GM19025 (cell line): ENCODE measurements around the gene OPRD1.
A peak's percentile ranks its signal among the peaks of the same experiment; 100 is the strongest.

Experiments used
- ATAC-seq: cut with Tn5 transposase; IDR thresholded peaks from one replicate; pipeline ENCODE4 v1.9.1; 2021; ENCODE audit warnings: mild to moderate bottlenecking, low read depth, moderate library complexity; ENCODE audit not compliant: unreplicated experiment

OPRD1 gene

DNA sequence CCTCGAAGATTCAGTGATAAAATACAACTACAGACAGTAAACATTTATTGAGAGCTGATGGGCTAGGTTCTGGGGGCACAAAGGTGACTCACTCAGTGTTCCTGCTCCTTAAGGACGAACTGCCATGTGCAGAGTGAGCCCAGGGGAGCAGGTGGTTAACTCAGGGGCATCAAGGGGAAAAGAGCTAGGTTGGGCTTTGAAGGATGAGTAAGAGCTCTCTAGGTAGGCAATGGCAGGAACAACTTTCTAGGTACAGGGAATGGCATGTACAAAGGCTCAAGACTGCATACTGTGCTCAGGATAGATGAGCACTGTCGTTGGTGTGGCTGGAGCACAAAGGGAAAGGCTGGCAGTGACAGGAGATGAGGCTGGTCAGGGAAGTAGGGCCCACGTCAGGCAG is 85.8 kb downstream of the OPRD1 start:
- ATAC-seq, result no peak

- ATAC-seq, result no peak
These were observed 86.5 kb downstream of the OPRD1 start for GRCh38 chr1:28898405-28898881.

DNA sequence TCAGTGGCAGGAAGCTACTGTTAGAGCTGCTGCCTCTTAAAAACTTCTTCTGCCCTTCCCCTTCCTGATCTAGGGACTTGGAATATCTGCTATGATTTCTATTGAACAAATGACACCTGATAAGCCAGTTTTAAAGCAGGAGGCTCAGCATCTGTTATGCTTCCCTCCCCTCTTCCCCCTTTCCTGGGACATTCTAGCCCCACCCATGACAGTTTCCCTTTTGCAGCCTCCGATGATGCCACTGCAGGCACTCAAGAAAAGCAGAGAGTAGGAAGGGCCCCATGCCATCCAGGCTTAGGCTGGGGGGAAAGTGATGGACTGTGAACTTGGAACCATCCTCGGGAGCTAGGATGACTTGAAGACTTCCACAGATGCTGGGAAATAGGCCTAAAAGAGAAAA is 87.3 kb downstream of the OPRD1 start:
- no peak for ATAC-seq

- no peak for ATAC-seq
These were observed 88.6 kb downstream of the OPRD1 start for GRCh38 chr1:28900562-28900961.

GRCh38 chr1:28902738-28903137 is 90.8 kb downstream of the OPRD1 start:
- no peak for ATAC-seq

DNA sequence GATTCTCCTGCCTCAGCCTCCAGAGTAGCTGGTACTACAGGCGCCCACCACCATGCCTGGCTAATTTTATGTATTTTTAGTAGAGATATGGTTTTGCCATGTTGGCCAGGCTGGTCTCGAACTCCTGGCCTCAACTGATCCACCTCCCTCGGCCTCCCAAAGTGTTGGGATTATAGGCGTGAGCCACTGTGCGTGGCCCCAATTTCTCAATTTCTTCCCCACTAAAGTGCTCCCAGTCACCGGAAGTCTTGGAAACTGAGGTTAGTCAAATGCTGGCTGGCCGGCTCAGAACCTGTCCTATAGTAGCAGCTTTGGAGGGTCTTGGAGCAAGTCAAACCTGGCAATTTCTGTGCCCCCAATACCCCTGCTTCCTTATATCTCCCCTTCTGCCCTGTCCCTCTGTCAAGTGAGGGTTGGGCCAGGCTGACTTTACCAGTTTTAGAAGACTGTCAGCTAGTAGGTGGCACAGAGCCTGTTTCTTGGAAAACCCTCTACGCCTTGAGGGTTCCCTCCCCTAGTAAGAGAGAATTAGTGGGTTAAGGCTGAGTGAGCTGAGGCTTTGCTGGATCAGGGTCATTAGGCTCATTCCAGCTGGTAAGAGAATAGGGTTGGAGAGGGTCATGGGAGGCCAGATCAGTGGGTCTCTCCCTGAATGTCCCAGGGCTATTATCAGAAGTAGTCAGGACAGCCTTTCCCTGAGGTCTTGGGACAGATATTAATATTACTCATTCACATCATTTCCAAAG is 94.1 kb downstream of the OPRD1 start:
- ATAC-seq, result no peak

GRCh38 chr1:28909198-28909597 is 97.2 kb downstream of the OPRD1 start:
- no peak for ATAC-seq

GRCh38 chr1:28910379-28911115 is 98.6 kb downstream of the OPRD1 start:
- no peak for ATAC-seq

DNA sequence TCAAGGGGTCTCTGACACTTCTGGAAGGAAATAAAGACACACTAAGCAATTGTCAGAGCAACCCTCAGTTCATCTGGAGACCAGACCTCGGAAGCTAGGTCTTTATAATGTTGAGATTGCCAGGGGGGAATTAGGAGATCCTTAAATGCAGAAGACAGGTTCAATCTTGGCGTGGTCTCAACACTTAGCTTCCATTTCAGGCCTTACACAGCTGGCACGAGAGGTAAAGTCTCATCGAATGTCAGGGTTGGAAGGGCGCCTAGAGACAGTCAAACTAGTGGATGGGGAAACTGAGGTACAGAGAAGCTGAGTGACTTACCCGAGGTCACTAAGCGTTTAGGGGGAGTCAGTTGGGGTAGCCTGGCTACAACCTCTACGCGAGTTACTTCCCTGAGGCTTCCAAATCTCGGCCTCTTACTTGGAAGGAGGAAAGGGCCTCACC is 101.8 kb downstream of the OPRD1 start:
- no peak for ATAC-seq

- ATAC-seq, result peak; percentile 85
These were observed 102.5 kb downstream of the OPRD1 start, which contains the start of gene EPB41 for GRCh38 chr1:28914228-28915030. EPB41 (plus strand) TSS chr1:28914569; CDS start chr1:28987438, 72,869 bp downstream.

DNA sequence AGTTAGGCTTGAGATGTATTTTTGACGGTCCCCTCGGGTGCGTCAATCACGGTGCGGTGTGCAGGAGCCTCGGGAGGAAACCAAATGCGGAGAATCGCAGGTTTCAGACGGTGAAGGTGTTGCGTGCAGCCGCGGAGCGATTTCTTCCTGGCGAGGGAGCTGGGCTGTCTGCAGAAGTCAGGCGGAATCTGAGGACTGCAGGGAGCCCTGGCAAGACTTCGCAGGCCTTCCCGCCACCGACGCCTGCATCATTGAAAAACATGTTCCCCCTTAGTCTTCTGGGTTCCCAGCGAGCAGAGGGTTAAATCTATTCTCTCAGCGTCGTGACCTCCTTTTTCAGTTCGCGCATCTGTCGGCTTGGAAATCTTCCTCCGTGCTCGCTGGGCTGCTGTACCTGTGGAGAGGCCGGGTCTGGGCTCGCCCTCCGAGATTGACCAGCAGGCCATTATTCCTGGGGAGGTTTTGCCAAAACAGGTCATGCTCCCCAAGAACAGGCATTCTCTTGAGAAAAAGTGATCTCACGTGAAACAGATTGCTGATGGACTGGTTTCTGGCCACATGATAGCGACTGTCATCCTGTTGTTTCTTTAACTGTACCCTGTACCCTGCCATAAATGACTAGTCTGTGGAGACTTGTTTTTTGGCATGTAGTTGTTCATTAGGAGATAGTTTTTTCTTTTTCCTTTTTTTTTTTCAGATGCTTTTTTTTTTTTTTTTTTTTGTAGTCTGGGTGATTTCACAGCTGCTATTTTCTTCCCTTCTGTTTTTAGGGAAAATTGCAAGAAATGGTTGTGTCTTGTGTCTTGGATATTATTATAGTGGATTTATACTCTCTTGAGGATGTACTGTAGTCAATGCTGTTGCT is 103.3 kb downstream of the OPRD1 start:
- ATAC-seq, result no peak

- ATAC-seq, result no peak
These were observed 105.8 kb downstream of the OPRD1 start for GRCh38 chr1:28917757-28918118.
